Stimulated activated CD8-positive, alpha-beta memory T cell treated with anti-CD3 and anti-CD28 coated beads, Interleukin-4, amount 100 ng/mL, for 48 hours (primary cell): ENCODE results near the gene CNOT4.
A peak's percentile ranks its signal among the peaks of the same experiment; 100 is the strongest.
"Not testable (repeated sequence)": the region's sequence is repeated elsewhere in the genome, so short reads cannot be mapped to it uniquely, and the experiment has no call there.

Experiments used
- DNase-seq: peaks from one replicate; pipeline ENCODE4 v3.0.0-alpha.2; 2020

Gene CNOT4

GRCh38 chr7:135449436-135449835 lies 60.5 kb downstream of the CNOT4 start:
- no peak for DNase-seq

GRCh38 chr7:135448753-135449152 lies 61.1 kb downstream of the CNOT4 start:
- DNase-seq = no peak

DNA sequence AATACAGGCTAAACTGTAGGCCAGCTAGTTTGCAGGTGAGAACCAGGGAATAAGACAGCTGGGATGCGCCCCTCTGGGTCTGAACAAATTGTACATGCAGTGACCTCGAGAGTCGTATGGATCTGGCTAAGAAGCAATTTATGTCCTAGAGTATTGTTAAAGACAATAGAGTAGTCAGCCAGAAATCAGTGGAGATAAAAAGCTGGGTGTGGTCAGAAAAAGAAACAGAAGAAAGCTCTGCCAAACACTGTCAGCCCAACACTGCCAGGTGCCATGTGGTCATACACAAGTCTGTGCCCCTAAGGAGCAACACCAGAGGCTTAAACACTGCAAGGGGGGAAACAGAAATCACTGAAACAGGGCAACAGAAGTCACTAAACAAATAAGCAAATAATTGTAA lies 62.2 kb downstream of the CNOT4 start:
- DNase-seq = no peak

- no peak for DNase-seq
Measured at GRCh38 chr7:135445690-135446089, 64.2 kb downstream of the CNOT4 start.

GRCh38 chr7:135445266-135445665 lies 64.6 kb downstream of the CNOT4 start:
- not testable (repeated sequence) for DNase-seq

DNA sequence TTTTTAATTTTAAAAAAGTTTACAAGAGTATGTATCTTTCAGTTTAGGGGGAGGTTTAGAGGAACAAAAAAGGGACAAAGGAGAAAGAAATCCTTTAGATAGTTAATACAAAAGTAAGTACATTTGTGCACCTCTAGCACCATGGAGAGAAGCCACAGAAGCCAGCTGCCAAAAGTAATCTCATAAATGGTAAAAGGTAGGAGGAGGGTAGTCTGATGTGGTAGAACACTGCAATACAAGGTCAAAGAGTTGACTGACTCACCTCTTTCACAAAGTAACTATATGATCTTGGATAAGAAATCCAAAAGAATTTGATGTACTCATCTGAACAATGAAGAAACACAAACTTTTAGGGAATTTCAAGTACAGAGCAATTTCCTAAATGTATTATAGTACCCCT lies 68.1 kb downstream of the CNOT4 start:
- no peak for DNase-seq

- DNase-seq = no peak
Measured at GRCh38 chr7:135434047-135434446, 75.9 kb downstream of the CNOT4 start.

DNA sequence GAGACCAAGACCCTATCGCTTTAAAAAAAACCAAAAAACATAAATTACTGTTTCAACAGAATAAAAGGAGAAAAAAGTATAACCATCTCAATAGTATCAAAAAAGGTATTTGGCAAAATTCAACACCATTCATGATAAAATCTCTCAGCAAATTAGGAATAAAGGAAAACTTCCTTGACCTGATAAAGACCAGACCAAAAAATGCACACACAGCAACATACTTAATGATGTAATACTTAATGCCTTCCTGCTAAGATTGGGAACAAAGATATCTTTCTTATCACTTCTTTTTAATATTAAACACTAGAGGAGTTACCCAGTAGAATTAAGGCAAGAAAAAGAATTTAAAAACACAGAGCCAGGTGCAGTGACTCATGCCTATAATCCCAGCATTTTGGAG lies 79.3 kb downstream of the CNOT4 start:
- DNase-seq = no peak

DNA sequence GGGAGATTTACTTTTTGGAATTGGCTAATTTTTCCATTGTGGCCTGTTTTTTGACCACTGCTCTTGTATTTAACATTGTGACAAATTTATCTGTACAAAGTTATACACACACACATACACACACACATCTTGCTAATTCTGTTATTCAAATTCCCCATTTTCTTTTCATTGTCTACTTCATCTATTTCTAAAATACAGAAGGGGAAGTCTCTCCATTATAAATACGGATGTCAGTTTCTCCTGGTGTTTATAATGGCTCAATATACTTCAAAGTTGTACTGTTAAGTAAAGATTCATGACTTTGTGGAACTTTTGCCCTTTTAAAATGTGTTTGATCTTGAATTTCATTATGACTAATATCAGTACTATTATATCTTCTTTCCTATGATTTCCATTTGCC lies 81.0 kb downstream of the CNOT4 start:
- DNase-seq = no peak

DNA sequence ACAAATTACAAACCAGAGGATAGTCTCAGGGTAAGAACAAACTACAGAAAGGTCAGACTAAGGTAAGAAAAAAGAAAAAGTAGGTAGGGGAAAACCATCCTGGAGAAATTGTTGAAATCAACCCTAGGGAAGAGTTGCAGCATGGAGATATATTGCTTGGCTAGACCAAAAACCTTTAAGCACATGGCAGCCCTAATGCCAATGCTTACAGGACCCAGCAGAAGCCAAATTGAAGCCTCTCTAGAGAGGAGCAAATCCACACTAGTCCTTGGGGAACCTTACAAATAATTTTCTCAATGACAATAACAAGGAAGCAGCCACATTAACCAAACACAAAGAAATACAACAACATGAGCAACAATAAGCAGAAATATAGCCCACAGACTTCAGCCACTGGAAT lies 81.9 kb downstream of the CNOT4 start:
- no peak for DNase-seq

DNA sequence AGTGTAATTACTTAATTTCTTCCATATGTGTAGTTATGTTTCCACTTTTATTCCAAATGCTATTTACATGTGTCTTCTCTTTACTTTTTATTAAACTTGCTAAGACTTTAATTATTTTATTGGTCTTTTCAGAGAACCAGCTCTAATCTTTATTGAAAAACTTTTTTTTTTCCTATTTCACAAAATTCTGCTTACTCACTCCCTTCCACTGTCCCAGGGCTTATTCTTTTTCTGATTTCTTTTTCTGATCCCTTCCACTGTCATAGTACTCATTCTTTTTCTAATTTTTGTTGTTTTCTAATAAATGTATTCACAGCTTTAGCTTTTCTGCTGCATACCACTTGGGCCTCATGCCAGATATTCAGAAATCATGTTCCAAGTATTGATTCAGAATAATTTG lies 82.7 kb downstream of the CNOT4 start:
- DNase-seq = no peak

DNA sequence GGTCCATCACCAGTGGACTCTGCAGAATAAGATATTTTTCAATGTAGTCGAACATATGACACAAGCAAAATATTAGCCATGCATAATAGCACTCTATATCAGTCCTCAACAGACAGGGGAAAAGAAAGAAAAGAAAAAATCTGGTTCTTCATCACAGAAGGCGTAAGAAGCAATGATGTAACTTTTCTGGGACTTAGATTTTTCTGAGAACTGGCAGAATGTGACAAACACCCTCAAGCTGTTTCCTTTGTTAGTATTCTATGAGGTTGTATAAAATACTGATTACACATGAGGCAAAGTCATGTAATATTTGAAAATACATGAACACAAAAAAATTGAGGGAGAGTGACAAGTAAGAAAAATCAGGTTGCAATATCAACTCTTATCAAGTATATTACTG lies 84.9 kb downstream of the CNOT4 start:
- DNase-seq = no peak

GRCh38 chr7:135420786-135421185 lies 89.1 kb downstream of the CNOT4 start:
- no peak for DNase-seq

- DNase-seq = no peak
Measured at GRCh38 chr7:135416431-135416830, 93.5 kb downstream of the CNOT4 start.

GRCh38 chr7:135414850-135415439 lies 95.0 kb downstream of the CNOT4 start:
- peak; percentile 36 for DNase-seq

DNA sequence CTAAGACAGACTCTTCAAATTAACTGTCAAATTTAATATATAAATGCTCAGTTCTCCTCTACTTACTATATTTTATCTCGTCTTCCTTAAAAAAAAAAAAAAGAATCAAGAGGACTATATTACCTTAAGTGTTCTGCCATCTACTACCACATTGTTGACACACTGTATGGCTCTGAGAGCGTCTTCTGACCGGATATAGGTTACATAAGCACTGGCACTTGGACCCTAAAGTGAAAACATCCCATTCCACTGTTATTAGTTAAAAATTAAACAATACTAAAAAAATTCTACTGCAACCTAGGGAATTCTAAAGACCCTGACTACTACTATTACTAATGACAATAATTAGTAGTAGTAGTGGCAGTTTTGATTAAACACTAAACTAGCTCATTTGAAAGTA lies 95.7 kb downstream of the CNOT4 start:
- DNase-seq = no peak

- no peak for DNase-seq
Measured at GRCh38 chr7:135411098-135411497, 98.8 kb downstream of the CNOT4 start.

DNA sequence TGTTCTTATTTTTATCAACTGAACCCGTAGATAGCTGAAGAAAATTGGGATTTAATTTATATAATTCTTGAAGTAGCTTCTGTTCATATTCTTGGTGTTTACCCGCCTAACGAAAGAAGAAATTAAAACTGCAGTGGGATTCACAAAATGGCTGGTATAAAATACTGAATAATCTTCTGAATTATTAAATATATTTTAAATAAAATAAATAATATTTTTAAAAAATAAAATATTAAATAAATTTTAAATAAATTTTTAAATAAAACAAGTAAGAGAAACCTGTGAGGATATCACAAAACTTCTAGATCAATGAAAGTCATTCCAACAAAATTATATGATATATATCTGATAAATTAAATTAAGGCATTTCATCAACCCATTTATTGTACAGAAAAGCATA lies 99.4 kb downstream of the CNOT4 start:
- no peak for DNase-seq

- DNase-seq = no peak
Measured at GRCh38 chr7:135409845-135410542, 99.9 kb downstream of the CNOT4 start.

DNA sequence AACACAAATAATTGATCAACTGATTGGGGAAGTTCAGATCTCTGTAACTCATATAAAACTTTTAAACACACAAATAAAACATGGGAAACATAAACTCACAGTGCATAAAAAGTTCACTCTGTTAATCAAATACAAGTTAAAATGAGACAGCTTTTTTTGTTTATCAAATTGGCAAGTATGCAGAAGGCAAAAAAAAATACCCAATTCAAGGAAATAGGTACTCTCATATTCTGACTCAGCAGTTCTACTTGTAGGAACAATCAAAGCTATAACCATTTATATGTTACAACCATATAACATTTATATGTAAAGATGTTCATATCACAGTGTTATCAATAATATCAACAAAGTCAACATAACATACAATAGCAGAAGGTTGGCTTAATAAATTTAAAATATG lies 102.0 kb downstream of the CNOT4 start:
- DNase-seq = no peak

DNA sequence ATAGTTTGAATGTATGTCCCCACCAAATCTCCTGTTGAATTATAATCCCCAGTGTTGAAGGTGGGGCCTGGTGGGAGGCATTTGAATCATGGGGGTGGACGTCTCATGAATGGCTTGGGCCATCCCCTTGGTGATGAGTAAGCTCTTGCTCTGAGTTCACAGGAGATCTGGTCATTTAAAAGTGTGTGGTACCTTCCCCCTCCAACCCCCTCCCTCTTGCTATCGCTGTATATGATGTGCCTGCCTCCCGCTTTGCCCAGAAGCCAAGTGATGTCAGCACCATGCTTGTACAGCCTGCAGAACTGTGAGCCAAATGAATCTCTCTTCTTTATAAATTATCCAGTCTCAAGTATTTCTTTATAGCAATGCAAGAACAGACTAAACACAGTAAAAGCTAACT lies 103.0 kb downstream of the CNOT4 start:
- no peak for DNase-seq

GRCh38 chr7:135405969-135406368 lies 103.9 kb downstream of the CNOT4 start:
- DNase-seq = no peak

DNA sequence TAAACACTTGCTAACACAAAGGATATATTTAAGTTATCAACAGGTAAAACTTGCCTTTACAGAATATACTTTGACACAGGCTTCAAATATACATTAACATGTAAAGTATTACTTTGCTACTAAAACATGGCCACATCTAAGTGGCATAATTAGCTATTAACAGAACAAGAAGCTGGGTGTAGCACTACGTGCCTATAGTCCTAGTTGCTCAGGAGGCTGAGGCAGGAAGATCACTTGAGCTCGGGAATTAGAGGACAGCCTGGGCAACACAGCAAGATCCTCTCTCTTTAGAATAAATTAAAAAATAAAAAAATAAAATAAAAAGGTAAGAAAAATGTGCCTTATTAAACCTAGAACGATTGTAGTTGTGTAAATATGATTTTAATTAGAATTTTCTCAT lies 106.6 kb downstream of the CNOT4 start:
- DNase-seq = no peak

DNA sequence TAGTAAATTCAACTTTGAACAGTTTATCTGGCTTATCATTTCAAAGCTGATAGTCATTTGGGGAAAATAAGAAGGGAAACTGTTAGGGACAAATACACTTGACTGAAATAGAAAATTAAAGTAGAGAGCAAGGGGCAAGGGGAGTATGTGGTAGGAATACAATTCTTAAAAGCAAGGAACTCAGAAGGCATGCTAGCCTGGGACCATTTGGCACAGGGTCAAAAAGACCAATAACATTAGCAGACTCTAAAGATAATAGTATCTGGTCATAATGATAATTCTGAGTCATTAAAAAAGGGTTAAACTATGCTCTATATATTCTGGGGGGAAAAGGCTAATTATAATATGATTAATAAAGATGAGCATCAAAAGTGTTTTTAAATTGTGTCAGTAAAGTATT lies 112.2 kb downstream of the CNOT4 start:
- no peak for DNase-seq

- DNase-seq = no peak
Measured at GRCh38 chr7:135392701-135393100, 117.2 kb downstream of the CNOT4 start.
